H1 (cell line): ENCODE measurements around the gene SPTBN1. TPM values are rescaled to one million over a fixed set of nuclear protein-coding genes. Genes with fewer than 3 reads are reported as not detected.

ENCODE experiments used
- CTCF ChIA-PET: fragments of 300-600 bp; sonication (Branson Sonifier 250); formaldehyde crosslinking; loops from one replicate; lab custom pipeline; 2021; ENCODE audit not compliant: partially characterized antibody; lab: Charles Lee
- POLR2A ChIA-PET: fragments of 300-600 bp; sonication (Branson Sonifier 250); formaldehyde crosslinking; loops from one replicate; lab custom pipeline; 2021; ENCODE audit warnings: inconsistent platforms; ENCODE audit not compliant: partially characterized antibody; lab: Charles Lee
- DNase-seq, 2 experiments: peaks; one replicate each; pipeline versions ENCODE4 v3.0.0 to v3.0.0-alpha.2; 2010 to 2022; ENCODE audit warnings: low spot score in 2 of 2, low read depth in 1 of 2, mixed read lengths in 1 of 2
- FAIRE-seq: peaks from 2 replicates; lab custom pipeline; 2011; peaks lifted over from hg19 to GRCh38; lab: Jason Lieb, UNC
- H2AFZ ChIP-seq: 2 replicates; pipeline ENCODE4 v1.8.1; 2012; ENCODE audit warnings: low read length, inconsistent platforms
- H2AK5ac ChIP-seq: 2 replicates; pipeline ENCODE4 v1.6.1; 2013; ENCODE audit warnings: low read depth, low read length
- H2BK120ac ChIP-seq: replicated peaks from 2 replicates; pipeline ENCODE3; 2013; ENCODE audit warnings: low read depth, low read length, inconsistent platforms
- H2BK12ac ChIP-seq: 2 replicates; pipeline ENCODE4 v1.6.1; 2013; ENCODE audit warnings: low read depth, low read length
- H2BK15ac ChIP-seq: 2 replicates; pipeline ENCODE4 v1.6.1; 2013; ENCODE audit warnings: low read length
- H2BK20ac ChIP-seq: 2 replicates; pipeline ENCODE4 v1.6.1; 2013; ENCODE audit warnings: low read length
- H2BK5ac ChIP-seq: 2 replicates; pipeline ENCODE4 v1.6.1; 2013; ENCODE audit warnings: low read depth, low read length
- H3K14ac ChIP-seq: 2 replicates; pipeline ENCODE4 v1.6.1; 2013; ENCODE audit warnings: inconsistent platforms; ENCODE audit not compliant: insufficient read length
- H3K18ac ChIP-seq: 2 replicates; pipeline ENCODE4 v1.6.1; 2013; ENCODE audit warnings: low read length; ENCODE audit errors: extremely low read depth
- H3K23ac ChIP-seq: 2 replicates; pipeline ENCODE4 v1.6.1; 2013; ENCODE audit warnings: inconsistent platforms; ENCODE audit not compliant: insufficient read length
- H3K23me2 ChIP-seq: 2 replicates; pipeline ENCODE4 v1.6.1; 2013; ENCODE audit warnings: low read depth, low read length
- H3K27ac ChIP-seq: 2 replicates; pipeline ENCODE4 v1.6.1; 2011; ENCODE audit warnings: low read depth, low read length, inconsistent platforms
- H3K27me3 ChIP-seq, 4 experiments: replicated peaks in 1 of 4; 1 replicate in 1 of 4; 2 replicates in 3 of 4; pipeline versions ENCODE4 v1.6.1 to v1.8.1; 2011 to 2013; ENCODE audit warnings: low read length in 3 of 4, mild to moderate bottlenecking in 3 of 4, inconsistent platforms in 2 of 4, mixed read lengths in 2 of 4, moderate library complexity in 1 of 4; ENCODE audit not compliant: control insufficient read depth in 3 of 4, insufficient read depth in 3 of 4; ENCODE audit errors: extremely low read depth in 1 of 4
- H3K36me3 ChIP-seq, 4 experiments: 2 replicates each; pipeline versions ENCODE4 v1.6.1 to v1.8.1; 2011 to 2013; ENCODE audit warnings: mild to moderate bottlenecking in 4 of 4, low read length in 3 of 4, moderate library complexity in 2 of 4, control low read depth in 1 of 4, inconsistent platforms in 1 of 4; ENCODE audit not compliant: insufficient read depth in 4 of 4, control insufficient read depth in 2 of 4
- H3K4ac ChIP-seq: replicated peaks from 2 replicates; pipeline ENCODE3; 2013; ENCODE audit warnings: low read length, low read depth, mixed read lengths, inconsistent platforms; ENCODE audit not compliant: insufficient read length
- H3K4me1 ChIP-seq, 4 experiments: replicated peaks in 1 of 4; 1 replicate in 1 of 4; 2 replicates in 3 of 4; pipeline versions ENCODE4 v1.6.1 to v1.8.1; 2011 to 2013; ENCODE audit warnings: low read length in 3 of 4, inconsistent platforms in 2 of 4, mixed read lengths in 1 of 4; ENCODE audit not compliant: insufficient read depth in 4 of 4, control insufficient read depth in 3 of 4
- H3K4me2 ChIP-seq, 2 experiments: 2 replicates each; pipeline versions ENCODE4 v1.6.1 to v1.8.1; 2011 to 2013; ENCODE audit warnings: low read depth in 2 of 2, low read length in 2 of 2, control low read depth in 1 of 2, inconsistent platforms in 1 of 2, mild to moderate bottlenecking in 1 of 2; ENCODE audit not compliant: insufficient read depth in 1 of 2
- H3K4me3 ChIP-seq, 4 experiments: fragments of 200-600, 300-600 bp in 1 of 4; sonication (generic), shearing (Covaris generic), sonication (Bioruptor Twin) in 1 of 4; 2 replicates each; pipeline versions ENCODE4 v1.5.1 to v1.8.1; 2011 to 2016; ENCODE audit warnings: low read length in 4 of 4, low read depth in 3 of 4, control low read depth in 2 of 4, inconsistent platforms in 2 of 4, mild to moderate bottlenecking in 2 of 4, mixed read lengths in 1 of 4, moderate library complexity in 1 of 4; ENCODE audit not compliant: insufficient read depth in 2 of 4; ENCODE audit errors: extremely low read depth in 1 of 4
- H3K56ac ChIP-seq: replicated peaks from 2 replicates; pipeline ENCODE3; 2013; ENCODE audit warnings: low read depth, mild to moderate bottlenecking, mixed read lengths, low read length, inconsistent platforms; ENCODE audit not compliant: insufficient read length
- H3K79me1 ChIP-seq: 2 replicates; pipeline ENCODE4 v1.6.1; 2013; ENCODE audit warnings: low read depth, low read length, control low read depth
- H3K79me2 ChIP-seq, 2 experiments: 2 replicates each; pipeline versions ENCODE4 v1.6.1 to v1.8.1; 2012 to 2013; ENCODE audit warnings: low read length in 2 of 2, mild to moderate bottlenecking in 2 of 2, inconsistent platforms in 1 of 2; ENCODE audit not compliant: insufficient read depth in 2 of 2, control insufficient read depth in 1 of 2
- H3K9ac ChIP-seq, 4 experiments: replicated peaks in 1 of 4; 1 replicate in 1 of 4; 2 replicates in 3 of 4; pipeline versions ENCODE4 v1.6.1 to v1.8.1; 2011 to 2013; ENCODE audit warnings: low read depth in 3 of 4, low read length in 3 of 4, control low read depth in 2 of 4, mild to moderate bottlenecking in 2 of 4, moderate library complexity in 2 of 4, inconsistent platforms in 1 of 4; ENCODE audit errors: extremely low read depth in 1 of 4
- H3K9me3 ChIP-seq, 2 experiments: 2 replicates each; pipeline versions ENCODE4 v1.6.1 to v1.8.1; 2012 to 2013; ENCODE audit warnings: mild to moderate bottlenecking in 2 of 2, moderate library complexity in 2 of 2, control low read depth in 1 of 2, inconsistent platforms in 1 of 2, low read depth in 1 of 2, low read length in 1 of 2, mixed read lengths in 1 of 2; ENCODE audit not compliant: insufficient read depth in 2 of 2
- H4K20me1 ChIP-seq, 2 experiments: replicated peaks in 1 of 2; 2 replicates each; pipeline versions ENCODE3 to v1.8.1; 2011 to 2013; ENCODE audit warnings: inconsistent platforms in 2 of 2, low read length in 2 of 2, mild to moderate bottlenecking in 1 of 2; ENCODE audit not compliant: insufficient read depth in 2 of 2, control insufficient read depth in 1 of 2
- H4K5ac ChIP-seq: 2 replicates; pipeline ENCODE4 v1.6.1; 2013; ENCODE audit warnings: low read length, low read depth, mixed read lengths, inconsistent platforms; ENCODE audit not compliant: insufficient read length
- H4K8ac ChIP-seq: 2 replicates; pipeline ENCODE4 v1.8.0; 2013; ENCODE audit warnings: mild to moderate bottlenecking, moderate library complexity, low read length, inconsistent platforms; ENCODE audit not compliant: insufficient read depth; ENCODE audit errors: extremely low read depth
- H4K91ac ChIP-seq: replicated peaks from 2 replicates; pipeline ENCODE3; 2013; ENCODE audit warnings: low read length, mixed read lengths, inconsistent platforms; ENCODE audit not compliant: insufficient read length
- CHD1 ChIP-seq: IDR thresholded peaks from 2 replicates; pipeline ENCODE4 v1.6.1; 2012; ENCODE audit warnings: low read depth, low read length, improper control_type of control experiment
- EZH2 ChIP-seq: fragments of 200-600 bp; sonication (generic); IDR thresholded peaks from 2 replicates; pipeline ENCODE4 v1.7.1; 2012; ENCODE audit warnings: low read depth, mild to moderate bottlenecking, moderate library complexity, low read length, inconsistent platforms; ENCODE audit not compliant: severe bottlenecking
- HDAC2 ChIP-seq, 2 experiments: fragments of 300-600 bp in 1 of 2; sonication (generic) in 1 of 2; IDR thresholded peaks; 2 replicates each; pipeline ENCODE4 v1.6.1; 2011 to 2012; ENCODE audit warnings: low read depth in 2 of 2, low read length in 2 of 2, mild to moderate bottlenecking in 2 of 2, moderate library complexity in 2 of 2, borderline replicate concordance in 1 of 2, inconsistent platforms in 1 of 2
- KDM5A ChIP-seq: fragments of 200-600 bp; IDR thresholded peaks from 2 replicates; pipeline ENCODE4 v1.7.1; 2012; ENCODE audit warnings: mild to moderate bottlenecking, low read length, inconsistent platforms, mixed read lengths
- MAX ChIP-seq: IDR thresholded peaks from 2 replicates; pipeline ENCODE4 v1.6.1; 2012; ENCODE audit warnings: inconsistent platforms
- RBBP5 ChIP-seq: IDR thresholded peaks from 2 replicates; pipeline ENCODE4 v1.7.1; 2012; ENCODE audit warnings: low read depth, mild to moderate bottlenecking, inconsistent platforms, low read length, moderate library complexity, borderline replicate concordance
- RNF2 ChIP-seq: fragments of 200-900, 300-1000 bp; sonication (generic); IDR thresholded peaks from 2 replicates; pipeline ENCODE4 v1.7.1; 2016; ENCODE audit warnings: borderline replicate concordance, low read depth, mild to moderate bottlenecking, antibody characterized with exemption, low read length; ENCODE audit not compliant: poor library complexity, severe bottlenecking; ENCODE audit errors: missing control alignments
- SIN3A ChIP-seq, 2 experiments: IDR thresholded peaks in 1 of 2; conservative IDR thresholded peaks in 1 of 2; 2 replicates each; pipeline ENCODE4 v1.6.1; 2011 to 2012; ENCODE audit warnings: low read length in 2 of 2, improper control_type of control experiment in 1 of 2, low read depth in 1 of 2, mild to moderate bottlenecking in 1 of 2
- SRF ChIP-seq: IDR thresholded peaks from 2 replicates; pipeline ENCODE4 v1.6.1; 2011; ENCODE audit warnings: mild to moderate bottlenecking, low read depth, low read length, moderate library complexity
- TAF7 ChIP-seq: optimal IDR thresholded peaks from 2 replicates; pipeline ENCODE3; 2011; ENCODE audit warnings: low read depth, mild to moderate bottlenecking, inconsistent platforms, low read length, moderate library complexity, borderline replicate concordance
- USF2 ChIP-seq: IDR thresholded peaks from 2 replicates; pipeline ENCODE4 v1.6.1; 2011; ENCODE audit warnings: low read length, improper control_type of control experiment
- whole genome bisulfite sequencing, 2 experiments: shearing (Covaris generic) in 1 of 2; methylation state at CpG; one replicate each; pipeline versions ENCODE4 v1.1.6 to v1.1.7; 2013 to 2015; ENCODE audit warnings: low lambda C conversion rate in 2 of 2, mixed read lengths in 2 of 2, inconsistent platforms in 1 of 2, low coverage in 1 of 2, missing lambda C conversion rate in 1 of 2; ENCODE audit not compliant: insufficient replicate concordance in 2 of 2, insufficient coverage in 1 of 2, insufficient read length in 1 of 2; ENCODE audit errors: extremely low coverage in 1 of 2, missing lambda C conversion rate in 1 of 2; 5-methylcytosine and 5-hydroxymethylcytosine counted together
- polyA plus RNA-seq, 7 experiments: library from polyadenylated mRNA; depleted of rRNA in 3 of 7; stranded (reverse) in 5 of 7; unstranded in 2 of 7; fragments of >200 nt in 5 of 7; fragments of 200-250 nt in 2 of 7; gene quantifications; 1 replicate in 5 of 7; 2 replicates in 1 of 7; 4 replicates in 1 of 7; pipeline versions ENCODE4 v1.2.1 to v1.2.3, GENCODE V29; 2011 to 2013; ENCODE audit warnings: missing spikeins in 2 of 7, mixed read lengths in 2 of 7
- total RNA-seq: library from RNA; stranded (reverse); fragmentation: NEBNext Ultra II Directional; extraction: Animal tissue kit (Norgen Biotek cat#: 25700); gene quantifications from 2 replicates; pipeline ENCODE4 v1.2.1, GENCODE V29; 2021

SPTBN1 gene
- total and polyA plus RNA-seq, 2 of the 8 experiments (the other 6 are each of a cell fraction or from before 2014, with no cell fraction given) = 31.8 to 180 TPM

- POLR2A ChIA-PET = no interaction called here
- no peaks in the 10 kb centered on the region for H3K23me2 ChIP-seq
- no peak overlapping the region for H3K14ac ChIP-seq
- no peak overlapping the region for H4K8ac ChIP-seq
- CTCF ChIA-PET = interaction anchor here (0.6 to 6.7 kb wide), 48 partner anchors 8 to 894 kb away, joined by 3 to 62 read pairs (median 4); no protein-coding TSS in a partner anchor
- no peak overlapping the region for H2BK20ac ChIP-seq
- peaks cover 3% of the 10 kb centered on the region for H3K79me1 ChIP-seq
- 97% methylated on average over 2 of the region's 2 CpGs; no CpG with 5 or more reads in 1 of the 2 experiments for WGBS, 2 experiments
- 0 out of 4 replicates have a peak, but pooled peaks cover 0 to 4% of the 10 kb centered on the region in 2 experiments for H3K79me2 ChIP-seq
- H2BK120ac ChIP-seq = no peak overlapping the region
- H3K9ac ChIP-seq = no peak overlapping the region
- no peak overlapping the region for H2AFZ ChIP-seq
- H3K18ac ChIP-seq = no peak overlapping the region
- H3K4me3 ChIP-seq = no peak overlapping the region
- H3K23ac ChIP-seq = no peak overlapping the region
- no peaks in the 10 kb centered on the region for H3K9me3 ChIP-seq
- no peak overlapping the region for H2AK5ac ChIP-seq
- no peak overlapping the region for H2BK12ac ChIP-seq
- no peak overlapping the region for H2BK5ac ChIP-seq
- no peak overlapping the region for H3K4me2 ChIP-seq
- no peaks in the 10 kb centered on the region for H3K36me3 ChIP-seq
- no peaks in the 10 kb centered on the region for H3K27me3 ChIP-seq
- no peak overlapping the region for H3K27ac ChIP-seq
- no peak overlapping the region for H2BK15ac ChIP-seq
- FAIRE-seq (no peak), DNase-seq (no peak)
- peaks cover 0 to 7% (median 1%) of the 10 kb centered on the region in 4 experiments; a peak in 4 of 7 replicates for H3K4me1 ChIP-seq
- H4K5ac ChIP-seq = no peak overlapping the region
- H4K20me1 ChIP-seq = peaks cover 0 to 2% of the 10 kb centered on the region in 2 experiments
- H3K56ac ChIP-seq = no peak overlapping the region
- no peak overlapping the region for H4K91ac ChIP-seq
- no peak overlapping the region for H3K4ac ChIP-seq
- no peak for TF ChIP-seq HDAC2 (IDR thresholded peaks at IDR 0.05; ENCODE audit: borderline replicate concordance in 1 of 2, low read depth in 2 of 2, low read length in 2 of 2)
- no peak for TF ChIP-seq EZH2
- TF ChIP-seq KDM5A = no peak
- no peak for TF ChIP-seq MAX
- TF ChIP-seq CHD1 = no peak
- no peak for TF ChIP-seq RNF2
- TF ChIP-seq USF2 = no peak
- no peak for TF ChIP-seq RBBP5
- TF ChIP-seq SRF = no peak
- no peak for TF ChIP-seq SIN3A (conservative IDR thresholded peaks at IDR 0.05 in 1 of 2, IDR thresholded peaks at IDR 0.05 in 1 of 2; ENCODE audit: low read depth in 1 of 2, low read length in 2 of 2)
- no peak for TF ChIP-seq TAF7
These were observed 46.6 kb downstream of the SPTBN1 start for GRCh38 chr2:54502731-54503130.
